GM21786 (cell line): Measurements from ENCODE around the gene IDH2.
"Not testable (repeated sequence)": the region's sequence is repeated elsewhere in the genome, so short reads cannot be mapped to it uniquely, and the experiment has no call there.

Experiments used
- ATAC-seq: cut with Tn5 transposase; IDR thresholded peaks from one replicate; pipeline ENCODE4 v1.9.1; 2021; ENCODE audit not compliant: unreplicated experiment

The IDH2 gene

GRCh38 chr15:90085565-90085964, 16.7 kb downstream of the IDH2 start:
- no peak for ATAC-seq

GRCh38 chr15:90084876-90085423, 17.3 kb downstream of the IDH2 start:
- ATAC-seq: no peak

- no peak for ATAC-seq
These were observed 18.2 kb downstream of the IDH2 start for GRCh38 chr15:90083954-90084607.

- ATAC-seq: no peak
These were observed 18.8 kb downstream of the IDH2 start for GRCh38 chr15:90083419-90083818.

- ATAC-seq: no peak
These were observed 20.0 kb downstream of the IDH2 start for GRCh38 chr15:90082140-90082715.

- ATAC-seq: no peak
These were observed 21.4 kb downstream of the IDH2 start for GRCh38 chr15:90080818-90081393.

GRCh38 chr15:90080458-90080755, 21.9 kb downstream of the IDH2 start:
- no peak for ATAC-seq

- ATAC-seq: no peak
These were observed 22.4 kb downstream of the IDH2 start for GRCh38 chr15:90079619-90080457.

- ATAC-seq: no peak
These were observed 23.3 kb downstream of the IDH2 start for GRCh38 chr15:90078965-90079364.

- no peak for ATAC-seq
These were observed 25.6 kb downstream of the IDH2 start for GRCh38 chr15:90076716-90077115.

GRCh38 chr15:90075420-90076289, 26.6 kb downstream of the IDH2 start:
- no peak for ATAC-seq

GRCh38 chr15:90074916-90075315, 27.4 kb downstream of the IDH2 start:
- no peak for ATAC-seq

GRCh38 chr15:90074023-90074422, 28.2 kb downstream of the IDH2 start:
- ATAC-seq: no peak

- ATAC-seq: no peak
These were observed 29.2 kb downstream of the IDH2 start for GRCh38 chr15:90072978-90073640.

- ATAC-seq: no peak
These were observed 31.0 kb downstream of the IDH2 start for GRCh38 chr15:90071220-90071807.

- not testable (repeated sequence) for ATAC-seq
These were observed 31.6 kb downstream of the IDH2 start for GRCh38 chr15:90070623-90071022.

GRCh38 chr15:90067953-90068606, 34.2 kb downstream of the IDH2 start:
- no peak for ATAC-seq

GRCh38 chr15:90067181-90067952, 34.9 kb downstream of the IDH2 start:
- no peak for ATAC-seq

- ATAC-seq: no peak
These were observed 36.6 kb downstream of the IDH2 start for GRCh38 chr15:90065682-90066049.
